GM21576 (cell line): ENCODE data around the gene EXOC4.
"Not testable (repeated sequence)": the region's sequence is repeated elsewhere in the genome, so short reads cannot be mapped to it uniquely, and the experiment has no call there.

Experiments
- ATAC-seq: cut with Tn5 transposase; IDR thresholded peaks from one replicate; pipeline ENCODE4 v1.9.1; 2021; ENCODE audit warnings: mild to moderate bottlenecking, moderate library complexity; ENCODE audit not compliant: unreplicated experiment

EXOC4 gene

DNA sequence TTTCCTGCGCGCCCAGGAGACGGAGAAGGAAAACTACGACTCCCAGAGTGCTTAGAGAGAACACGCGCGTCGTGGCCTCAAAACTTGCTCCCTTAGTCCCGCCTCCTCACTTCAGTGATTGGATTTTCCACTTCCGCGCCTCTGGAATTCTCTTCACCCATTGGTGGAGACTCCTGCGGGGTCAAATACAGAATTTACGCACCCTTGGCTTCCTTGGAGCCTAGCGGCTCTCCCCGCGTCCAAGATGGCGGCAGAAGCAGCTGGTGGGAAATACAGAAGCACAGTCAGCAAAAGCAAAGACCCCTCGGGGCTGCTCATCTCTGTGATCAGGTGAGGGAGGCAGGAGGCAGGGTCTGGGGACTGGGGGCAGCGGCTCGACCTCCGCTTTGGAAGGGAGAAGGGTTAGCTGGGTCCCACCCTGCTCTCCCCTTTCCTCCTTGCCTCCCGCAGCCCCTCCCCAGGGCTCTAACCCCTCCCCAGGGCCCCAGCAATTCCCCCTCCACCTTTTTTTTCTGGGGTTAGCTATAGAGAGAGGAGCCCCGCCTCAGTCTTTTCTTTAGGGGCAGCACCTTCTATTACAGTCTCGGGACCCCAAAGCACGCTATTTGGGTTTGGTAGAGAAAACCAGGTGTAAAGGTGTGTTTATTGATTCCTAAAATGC, at the start of gene EXOC4:
EXOC4 (plus strand) TSS at position 221 of the 661 bp plus-strand sequence.
- peak; percentile 99 for ATAC-seq

- no peak for ATAC-seq
Measured at GRCh38 chr7:133203490-133203889, 49.4 kb upstream of the EXOC4 start.

GRCh38 chr7:133207687-133208086, 45.2 kb upstream of the EXOC4 start:
- ATAC-seq, result no peak

GRCh38 chr7:133210817-133211216, 42.1 kb upstream of the EXOC4 start:
- not testable (repeated sequence) for ATAC-seq

GRCh38 chr7:133213772-133214171, 39.1 kb upstream of the EXOC4 start:
- not testable (repeated sequence) for ATAC-seq

DNA sequence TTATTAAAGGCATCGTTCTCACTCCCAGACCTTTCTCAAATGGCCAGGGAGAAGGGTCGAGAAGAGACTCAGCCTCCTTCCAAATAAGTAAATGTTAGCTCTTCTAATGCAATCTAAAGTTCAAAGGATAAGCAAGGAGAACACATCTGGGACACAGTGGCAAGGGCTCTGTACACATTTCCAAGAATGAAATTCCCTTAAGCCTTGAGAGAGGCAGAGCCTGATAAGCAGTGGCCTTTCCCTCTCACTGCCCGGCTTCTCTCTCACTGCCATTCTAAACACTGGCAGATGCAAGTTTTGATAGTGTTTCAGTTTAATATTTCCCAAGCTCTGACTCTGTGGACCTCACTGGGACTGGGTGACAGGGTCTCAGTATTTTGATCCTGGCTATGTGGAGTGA, 35.1 kb upstream of the EXOC4 start:
- no peak for ATAC-seq

- ATAC-seq, result no peak
Measured at GRCh38 chr7:133230591-133231194, 22.2 kb upstream of the EXOC4 start.

- ATAC-seq, result no peak
Measured at GRCh38 chr7:133233142-133233541, 19.7 kb upstream of the EXOC4 start.

DNA sequence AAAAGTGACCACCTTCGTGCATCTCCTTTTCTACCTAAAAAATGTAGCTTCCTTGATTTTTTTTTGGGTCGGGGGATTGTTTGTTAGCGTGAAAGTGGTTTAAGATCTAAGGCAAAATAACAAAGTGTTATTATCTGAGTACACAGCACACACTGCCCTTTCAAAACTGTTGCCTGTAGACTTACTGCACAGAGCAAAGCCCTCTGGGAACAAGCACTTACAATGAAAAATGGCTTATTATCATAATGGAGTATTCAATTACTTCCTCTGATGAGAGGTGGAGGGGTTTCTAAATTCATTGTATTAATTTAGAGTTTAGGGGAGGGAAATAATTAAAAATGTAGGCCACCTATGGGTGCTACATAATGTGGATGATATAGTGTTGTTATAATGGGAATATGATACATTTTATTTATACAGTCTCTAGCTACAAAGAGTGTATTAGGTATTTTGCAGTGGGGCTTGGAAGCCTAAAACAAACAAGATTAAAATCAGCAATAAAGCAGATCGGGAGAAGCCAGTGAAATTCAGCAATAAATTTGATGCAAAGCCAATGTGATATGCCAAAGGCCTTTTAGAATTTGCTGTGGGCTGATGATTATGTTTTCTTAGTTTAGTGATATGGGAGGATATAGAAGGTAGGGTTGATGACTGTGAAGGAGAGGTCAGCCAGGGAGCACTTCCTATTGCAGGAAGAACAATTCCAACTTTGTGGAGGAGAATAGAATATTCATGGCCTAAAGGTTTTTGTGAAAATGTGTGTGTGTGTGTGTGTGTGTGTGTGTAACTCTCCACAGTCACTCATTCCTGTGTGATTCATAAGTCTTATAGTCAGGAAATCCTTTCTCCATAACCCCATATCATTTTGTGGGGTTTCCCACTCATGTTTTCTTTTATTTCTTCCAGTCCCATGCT, 17.7 kb upstream of the EXOC4 start:
- ATAC-seq, result no peak

DNA sequence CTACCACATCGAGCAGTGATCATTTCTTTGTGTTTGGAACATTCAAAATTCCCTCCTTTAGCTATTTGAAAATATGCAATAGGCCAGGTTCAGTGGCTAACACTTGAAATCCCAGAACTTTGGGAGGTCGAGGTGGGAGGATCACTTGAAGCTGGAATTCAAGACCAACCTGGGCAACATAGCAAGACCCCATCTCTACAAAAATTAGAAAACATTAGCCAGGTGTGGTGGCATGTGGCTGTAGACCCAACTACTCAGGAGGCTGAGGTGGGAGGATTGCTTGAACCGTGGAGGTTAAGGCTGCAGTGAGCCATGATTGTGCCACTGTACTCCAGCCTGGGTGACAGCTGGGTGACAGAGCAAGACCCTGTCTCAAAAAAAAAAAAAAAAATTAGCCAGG, 15.3 kb upstream of the EXOC4 start:
- ATAC-seq, result no peak

DNA sequence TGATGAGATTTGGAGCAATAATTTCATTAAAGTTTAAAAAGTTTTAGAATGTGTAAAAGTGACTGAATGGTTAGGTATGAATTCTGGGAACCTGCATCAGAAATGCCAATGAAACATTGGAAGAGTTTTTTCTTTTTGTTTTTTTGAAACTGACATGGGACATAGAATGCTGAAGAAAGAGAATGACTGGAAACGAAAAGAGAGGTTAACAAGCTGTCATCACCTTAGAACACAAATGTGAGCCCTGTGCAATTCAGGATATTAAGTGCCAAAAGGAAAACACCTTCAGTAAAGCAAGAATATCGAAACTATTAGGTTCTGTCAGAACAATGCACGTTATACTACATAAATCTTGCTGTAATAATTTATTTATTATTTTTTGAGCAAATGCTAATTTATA, 12.6 kb upstream of the EXOC4 start:
- ATAC-seq, result no peak

GRCh38 chr7:133246558-133246957, 6.3 kb upstream of the EXOC4 start:
- no peak for ATAC-seq

- no peak for ATAC-seq
Measured at GRCh38 chr7:133248901-133249300, 4.0 kb upstream of the EXOC4 start.

DNA sequence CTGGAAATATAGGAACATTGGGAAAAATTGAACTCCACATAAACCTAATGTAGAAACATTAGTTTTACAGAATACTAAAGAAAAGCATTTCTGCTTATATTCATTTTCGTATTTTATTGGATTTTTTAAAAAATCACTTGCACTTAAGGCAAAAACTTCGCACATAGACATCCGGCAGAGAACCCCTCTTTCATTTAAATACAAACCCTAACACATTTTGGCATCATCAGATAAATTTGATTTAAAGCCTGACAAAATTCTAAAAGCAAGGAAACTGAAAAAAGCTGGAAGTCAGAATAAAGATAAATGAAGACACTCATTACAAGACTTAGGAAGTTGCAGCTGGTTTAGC, 396 bp upstream of the EXOC4 start:
- no peak for ATAC-seq

DNA sequence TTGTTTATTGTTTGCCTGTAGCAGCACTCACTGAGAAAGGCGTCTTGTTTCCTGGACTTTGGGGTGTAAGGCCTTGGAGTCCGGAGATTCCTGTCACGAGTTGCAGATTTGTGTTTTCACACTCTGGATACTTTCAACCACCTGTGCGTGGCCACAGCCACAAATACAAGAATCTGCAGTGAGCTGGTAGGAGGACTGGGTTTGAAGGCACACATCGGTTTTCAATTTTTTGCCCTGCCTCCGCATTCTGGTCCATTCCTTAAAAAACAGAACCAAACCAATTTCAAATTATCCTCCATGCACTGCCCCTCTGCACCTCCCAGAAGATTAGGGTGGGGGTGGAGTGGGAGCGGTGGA, 619 bp downstream of the EXOC4 start:
- no peak for ATAC-seq

- ATAC-seq, result no peak
Measured at GRCh38 chr7:133255486-133255885, 2.6 kb downstream of the EXOC4 start.

DNA sequence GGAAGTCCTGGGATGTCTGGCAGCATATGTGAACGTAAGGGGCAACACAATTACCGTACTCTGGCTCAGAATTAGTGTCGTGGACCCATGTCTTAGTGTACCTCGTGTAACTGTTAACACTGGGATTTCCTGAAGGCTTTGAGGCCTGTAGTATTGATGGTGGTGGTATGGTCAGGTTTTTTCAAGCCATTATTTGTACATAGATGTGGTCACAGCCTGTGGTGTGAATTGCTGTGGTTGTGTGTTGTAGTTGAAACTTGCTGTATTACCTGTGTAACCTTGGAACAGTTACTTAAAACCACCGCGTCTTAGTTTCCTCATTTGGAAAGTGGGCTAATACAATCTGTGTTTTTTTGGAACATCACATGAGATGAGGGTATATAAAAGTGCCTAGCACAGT, 5.3 kb downstream of the EXOC4 start:
- no peak for ATAC-seq

GRCh38 chr7:133265821-133266220, 12.9 kb downstream of the EXOC4 start:
- ATAC-seq, result no peak

DNA sequence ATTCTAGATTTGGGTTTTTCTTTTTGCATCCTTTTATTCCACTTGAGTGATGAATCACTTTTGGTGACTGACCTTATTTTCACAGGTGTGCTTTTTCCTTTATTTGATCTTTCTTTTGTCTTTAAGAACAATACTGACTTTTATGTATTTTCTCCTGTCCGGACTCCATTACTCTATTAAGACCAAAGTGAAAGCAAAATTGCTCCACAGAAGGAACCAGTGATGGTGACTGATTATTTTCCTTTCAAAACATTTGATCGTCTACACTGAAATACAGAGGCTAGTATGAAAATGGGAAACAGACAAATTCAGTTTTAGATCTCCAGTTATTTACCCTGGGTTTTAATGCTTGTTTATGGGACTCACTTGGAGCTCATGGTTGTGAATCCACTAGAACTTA, 15.5 kb downstream of the EXOC4 start:
- no peak for ATAC-seq

DNA sequence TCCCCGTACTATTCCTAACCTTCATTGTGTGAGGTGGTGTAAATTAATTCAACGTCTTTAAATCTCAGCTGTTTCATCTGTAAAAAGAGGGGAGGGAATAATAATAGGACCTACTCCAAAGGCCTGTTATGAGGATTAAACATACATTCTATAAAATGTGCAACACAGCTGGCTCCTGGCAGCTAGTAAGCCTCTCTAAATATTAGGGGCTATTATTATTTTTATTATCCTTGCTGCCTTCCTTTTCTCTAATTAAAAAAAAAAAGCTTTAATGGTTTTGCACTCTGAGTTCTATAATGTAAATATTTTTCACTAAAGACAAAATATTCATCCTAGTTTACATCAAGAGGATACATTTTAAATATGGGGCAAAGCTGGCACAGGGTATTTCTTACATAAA, 19.5 kb downstream of the EXOC4 start:
- ATAC-seq, result no peak

DNA sequence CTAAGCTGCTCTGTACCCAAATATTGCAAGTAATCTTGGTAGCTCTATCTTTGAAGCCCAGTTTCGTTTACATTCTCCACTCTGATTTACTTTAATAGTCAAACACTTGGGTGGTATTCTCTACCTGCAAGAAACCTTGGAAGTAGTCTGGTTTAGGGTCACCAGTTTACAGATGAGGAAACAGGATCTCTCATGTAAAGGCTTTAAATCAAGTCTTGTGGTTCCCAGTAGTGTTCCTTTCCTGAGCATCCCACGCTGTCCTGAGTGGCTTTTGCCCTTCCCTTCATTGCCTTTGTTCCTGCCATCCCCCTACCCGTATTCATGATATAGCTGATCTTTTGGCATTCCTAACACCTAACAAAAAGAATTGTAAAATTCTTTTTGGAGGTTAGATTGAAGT, 20.3 kb downstream of the EXOC4 start:
- ATAC-seq, result no peak

GRCh38 chr7:133274265-133274664, 21.4 kb downstream of the EXOC4 start:
- ATAC-seq, result no peak
